ENCODE results near the gene RALGPS1.

The RALGPS1 gene

DNA sequence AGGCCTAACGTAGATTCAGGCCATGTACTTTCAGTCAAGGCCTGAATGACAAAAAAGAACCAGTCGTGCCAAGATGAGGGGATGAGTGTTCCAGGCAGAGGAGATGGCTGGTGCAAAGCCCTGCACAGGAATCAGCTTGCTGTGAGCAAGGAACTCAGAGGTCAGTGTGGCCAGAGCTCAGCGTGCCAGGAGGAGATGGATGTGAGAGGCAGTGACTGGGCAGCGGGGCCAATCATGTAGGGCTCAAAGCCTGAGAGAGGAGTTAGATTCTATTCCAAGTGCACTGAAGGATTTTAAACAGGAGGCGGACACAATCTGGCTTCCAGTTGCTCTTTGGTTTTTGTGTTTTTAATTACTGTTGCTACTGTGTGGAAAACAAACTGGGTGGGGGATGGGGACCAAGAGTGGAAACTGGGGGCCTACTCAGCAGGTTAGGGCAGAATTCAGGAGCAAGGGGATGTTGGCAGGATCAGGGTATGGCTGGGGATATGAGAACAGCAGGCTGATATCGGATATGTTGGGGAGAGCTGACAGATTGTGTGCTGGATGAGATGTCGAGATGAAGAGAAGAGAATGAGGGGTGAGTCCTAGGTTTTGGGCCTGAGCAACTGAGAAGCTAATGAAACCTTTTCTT lies 143.5 kb downstream of the RALGPS1 start:
- no peak for DNase-seq

DNA sequence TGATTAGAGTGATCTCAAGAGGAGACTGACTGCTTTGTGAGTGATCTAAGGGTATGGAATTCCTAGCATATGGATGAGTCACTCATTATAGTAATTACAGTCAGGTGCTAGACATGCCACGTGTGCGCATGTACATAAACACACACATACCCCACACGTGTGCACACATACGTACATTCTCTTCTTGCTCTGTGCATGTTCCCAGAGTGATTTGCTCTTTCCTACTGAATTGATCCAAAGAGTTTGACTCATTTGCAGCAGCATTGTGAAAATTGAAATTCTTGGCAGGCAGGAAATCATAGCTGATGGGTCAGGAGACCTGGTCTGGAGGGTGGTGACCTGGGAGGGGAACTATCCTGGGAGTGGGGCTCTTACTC lies 144.1 kb downstream of the RALGPS1 start:
- DNase-seq, result no peak

DNA sequence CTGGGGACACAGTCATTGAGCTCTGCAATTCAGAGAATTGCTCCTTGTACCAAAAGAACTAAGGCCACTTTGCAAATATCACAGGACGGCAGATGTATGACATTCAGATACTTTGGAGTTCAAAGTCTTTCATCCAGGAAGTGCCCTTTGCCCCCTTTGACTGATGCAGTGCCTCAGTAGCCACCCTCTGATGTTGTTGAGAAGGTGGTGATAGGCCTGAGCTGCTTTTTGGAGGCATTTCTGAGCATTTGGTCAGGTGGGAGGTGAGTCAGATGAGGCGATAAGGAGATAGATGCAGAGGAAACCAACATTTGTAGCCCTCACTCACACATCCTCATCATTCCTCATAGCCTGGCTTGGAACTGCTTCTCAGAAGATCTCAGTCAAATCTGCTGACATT lies 144.4 kb downstream of the RALGPS1 start:
- no peak for DNase-seq

DNA sequence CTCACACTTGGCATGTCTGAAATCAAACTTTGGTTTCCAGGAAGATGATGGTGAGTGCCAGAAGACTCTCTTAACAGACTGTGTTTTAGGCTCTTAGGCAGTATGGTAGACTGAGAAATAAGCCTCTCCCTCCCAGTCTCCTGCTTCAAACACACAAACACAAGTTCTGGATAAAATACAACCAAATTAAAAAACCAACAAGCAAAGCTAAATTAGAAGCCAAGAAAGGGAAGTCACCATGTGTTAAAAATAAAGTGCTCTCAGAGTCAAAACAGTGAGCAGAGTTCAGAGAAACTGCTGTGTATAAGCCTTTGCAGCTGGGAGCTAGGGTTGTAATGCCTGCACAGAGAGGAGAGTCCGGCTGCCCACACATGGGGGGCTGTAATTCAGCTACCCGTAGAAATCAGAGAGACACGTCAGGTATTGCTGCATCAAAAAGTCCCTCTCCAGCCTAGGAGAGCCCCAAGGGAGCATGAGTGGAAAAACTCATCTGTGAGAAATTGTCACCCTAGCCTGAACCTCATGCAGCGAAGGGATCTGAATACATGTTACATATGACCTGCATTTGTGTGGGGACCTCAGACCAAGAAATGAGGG lies 145.3 kb downstream of the RALGPS1 start:
- DNase-seq, result no peak

DNA sequence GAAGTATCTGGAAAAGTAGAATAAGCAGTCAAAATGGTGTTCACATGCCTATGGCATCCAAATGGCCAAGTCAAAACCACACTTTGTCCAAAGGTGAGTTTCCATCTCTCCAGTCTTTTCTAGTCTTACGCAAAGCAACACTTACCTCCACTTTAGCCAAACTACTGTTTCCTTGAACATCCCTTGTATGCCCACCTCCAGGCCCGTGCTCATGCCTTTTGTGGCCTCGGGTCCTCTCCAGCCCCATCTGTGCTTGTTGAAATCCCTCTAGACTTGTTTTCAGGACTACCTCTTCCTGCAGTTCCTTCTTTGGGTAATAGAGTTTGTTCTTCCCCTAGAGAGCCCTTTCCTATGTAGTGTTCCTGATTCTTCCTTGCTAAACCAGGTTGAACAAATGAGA lies 146.8 kb downstream of the RALGPS1 start:
- DNase-seq, result no peak

DNA sequence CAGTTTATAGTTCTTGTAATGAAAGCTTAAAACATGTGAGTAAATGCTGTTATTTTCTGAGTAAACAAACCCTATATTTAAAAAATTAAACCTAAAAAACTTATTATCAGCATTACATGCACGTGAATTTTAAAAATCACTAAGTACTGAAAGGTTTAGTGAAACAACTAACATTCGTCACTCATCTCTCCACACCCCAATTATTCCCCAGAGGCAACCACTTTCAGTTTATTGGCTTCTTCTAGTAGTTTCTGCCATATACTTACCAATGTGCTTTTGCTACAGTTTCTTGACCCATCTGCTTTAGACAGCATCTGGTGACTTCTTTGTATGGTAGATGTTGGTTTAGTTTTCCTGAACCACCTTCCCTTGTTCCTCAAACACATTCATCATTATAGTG lies 149.8 kb downstream of the RALGPS1 start:
- DNase-seq, result no peak

DNA sequence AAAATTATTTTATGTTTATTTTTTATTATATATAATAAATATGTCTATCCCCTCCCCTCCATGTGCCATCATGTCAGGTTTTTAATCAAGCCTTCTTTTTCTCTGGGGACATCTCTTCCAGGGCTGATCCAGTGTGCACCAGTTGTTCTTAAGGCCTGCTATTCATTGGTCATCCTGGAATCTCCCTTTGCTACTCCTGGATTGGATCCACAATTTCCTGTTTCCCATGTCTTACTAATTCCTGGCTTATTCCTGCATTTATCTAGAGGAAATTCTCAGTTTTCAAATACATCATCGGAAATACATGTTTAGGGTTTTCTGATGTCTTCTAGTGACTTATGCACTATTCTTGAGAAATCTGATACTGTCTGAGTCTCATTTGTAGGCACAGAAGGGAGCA lies 151.0 kb downstream of the RALGPS1 start:
- no peak for DNase-seq

DNA sequence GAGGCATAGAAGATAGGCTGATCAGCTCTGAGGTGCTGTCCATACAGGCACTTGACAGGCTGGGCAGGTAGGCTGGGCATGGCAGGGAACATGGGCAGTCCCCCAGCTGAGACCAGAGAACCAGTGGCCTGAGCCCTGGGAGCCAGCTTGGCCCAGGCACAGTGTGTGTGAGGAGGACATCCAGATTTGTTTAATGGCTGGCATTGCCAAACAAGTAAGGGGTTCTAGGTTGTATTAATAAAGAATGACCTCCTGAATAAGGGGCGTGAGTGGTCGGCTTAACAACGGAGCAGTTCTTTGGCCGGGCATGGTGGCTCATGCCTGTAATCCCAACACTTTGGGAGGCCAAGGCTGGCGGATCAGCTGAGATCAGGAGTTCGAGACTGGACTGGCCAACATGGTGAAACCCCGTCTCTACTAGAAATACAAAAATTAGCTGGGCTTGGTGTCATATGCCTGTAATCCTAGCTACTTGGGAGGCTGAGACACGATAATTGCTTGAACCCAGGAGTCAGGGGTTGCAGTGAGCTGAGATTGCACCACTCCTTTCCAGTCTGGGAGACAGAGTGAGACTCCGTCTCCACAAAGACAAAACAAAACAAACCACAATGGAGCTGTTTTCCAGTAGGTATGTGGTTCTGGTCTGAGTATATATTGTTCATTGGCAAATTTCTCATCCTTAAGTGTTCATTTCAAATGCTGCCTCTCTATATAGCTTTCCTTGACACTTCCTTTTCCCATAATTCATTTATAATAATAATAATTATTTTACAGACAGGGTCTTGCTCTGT lies 151.7 kb downstream of the RALGPS1 start:
- DNase-seq, result no peak

DNA sequence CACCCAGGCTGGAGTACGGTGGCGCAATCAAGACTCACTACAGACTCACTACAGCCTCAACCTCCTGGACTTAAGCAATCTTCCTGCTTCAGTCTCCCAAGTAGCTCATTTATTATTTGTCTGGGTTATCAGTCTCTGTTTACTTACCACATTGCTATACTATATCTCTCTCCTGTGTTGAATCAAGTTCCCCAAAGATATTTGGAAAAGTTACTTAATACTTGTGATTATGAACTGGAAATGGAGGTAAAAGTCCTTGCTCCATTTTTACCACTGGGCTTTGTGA lies 152.2 kb downstream of the RALGPS1 start:
- DNase-seq, result no peak

DNA sequence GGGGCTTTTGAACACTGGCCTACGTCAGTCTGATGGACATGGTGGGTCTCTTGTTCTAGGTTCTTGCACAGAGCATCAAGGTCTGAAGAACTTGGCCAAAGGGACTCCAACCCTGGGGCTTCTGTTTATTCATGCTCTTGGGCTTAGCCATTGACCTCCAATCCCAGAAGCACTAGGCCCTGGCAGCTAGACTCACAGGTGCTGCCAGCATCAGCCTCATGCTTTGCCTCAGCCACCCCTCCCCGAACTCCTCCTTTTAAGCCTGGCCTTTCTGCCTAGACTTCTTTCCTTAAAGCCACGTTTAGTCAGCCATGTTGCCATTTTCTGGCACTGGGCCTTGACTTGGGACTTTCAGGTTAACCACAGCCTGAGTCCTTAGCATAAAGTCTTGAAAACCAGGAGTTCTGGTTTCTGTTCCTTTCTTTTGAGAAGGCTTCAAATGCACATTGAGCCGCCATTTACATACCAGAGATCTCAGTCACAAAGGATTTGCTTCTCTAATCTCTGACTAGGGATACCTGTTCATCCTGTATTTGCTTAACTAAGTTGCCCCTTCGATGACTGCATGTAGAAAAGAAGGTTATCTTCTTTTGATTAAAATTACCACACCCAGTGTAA lies 153.1 kb downstream of the RALGPS1 start:
- DNase-seq, result no peak

DNA sequence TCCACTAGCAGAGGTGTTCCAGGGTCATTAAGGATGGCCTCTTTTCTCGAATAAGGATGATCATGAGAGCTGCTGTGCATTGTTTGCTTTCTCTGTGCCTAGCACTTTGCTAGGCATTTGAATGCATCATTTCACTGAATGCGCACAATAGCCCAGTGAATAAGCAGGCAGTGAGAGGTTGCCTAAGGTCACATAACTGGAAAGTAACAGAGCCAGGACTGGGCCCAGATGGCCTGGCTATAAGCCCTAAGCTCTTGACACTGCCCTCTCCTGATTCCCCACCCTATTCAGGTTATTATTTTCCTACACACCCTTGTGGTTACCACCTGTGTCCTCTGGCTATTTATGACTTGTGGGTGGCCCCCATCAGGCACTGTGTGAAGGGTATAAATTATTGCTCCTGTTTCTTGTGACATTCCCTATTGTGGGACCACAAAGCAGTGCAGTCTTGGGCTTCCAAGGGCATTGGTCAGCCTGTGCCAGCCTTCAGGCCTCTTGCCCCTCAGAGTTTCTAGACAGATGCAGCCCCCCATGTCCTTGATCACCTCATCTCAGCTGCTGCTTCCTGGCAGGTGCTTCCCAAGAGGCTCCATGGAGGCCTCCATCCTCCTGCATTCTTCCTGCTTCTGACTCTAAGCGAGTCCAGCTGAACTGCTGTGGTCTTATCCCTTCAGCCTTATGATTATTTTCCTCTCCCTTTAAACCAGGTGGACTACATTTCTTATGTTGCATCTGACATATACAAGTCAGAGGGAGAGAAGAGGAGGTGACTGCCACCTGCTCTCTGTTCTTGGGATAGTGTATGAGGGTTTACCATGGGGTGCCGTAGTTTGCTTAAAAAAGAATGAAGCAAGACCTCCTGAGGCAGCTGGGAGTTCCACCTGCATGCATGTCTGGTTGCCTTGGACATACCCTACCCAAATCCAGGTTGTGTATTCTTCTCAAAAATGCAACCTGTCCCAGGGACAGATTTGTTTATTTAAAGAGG lies 160.3 kb downstream of the RALGPS1 start:
- no peak for DNase-seq

DNA sequence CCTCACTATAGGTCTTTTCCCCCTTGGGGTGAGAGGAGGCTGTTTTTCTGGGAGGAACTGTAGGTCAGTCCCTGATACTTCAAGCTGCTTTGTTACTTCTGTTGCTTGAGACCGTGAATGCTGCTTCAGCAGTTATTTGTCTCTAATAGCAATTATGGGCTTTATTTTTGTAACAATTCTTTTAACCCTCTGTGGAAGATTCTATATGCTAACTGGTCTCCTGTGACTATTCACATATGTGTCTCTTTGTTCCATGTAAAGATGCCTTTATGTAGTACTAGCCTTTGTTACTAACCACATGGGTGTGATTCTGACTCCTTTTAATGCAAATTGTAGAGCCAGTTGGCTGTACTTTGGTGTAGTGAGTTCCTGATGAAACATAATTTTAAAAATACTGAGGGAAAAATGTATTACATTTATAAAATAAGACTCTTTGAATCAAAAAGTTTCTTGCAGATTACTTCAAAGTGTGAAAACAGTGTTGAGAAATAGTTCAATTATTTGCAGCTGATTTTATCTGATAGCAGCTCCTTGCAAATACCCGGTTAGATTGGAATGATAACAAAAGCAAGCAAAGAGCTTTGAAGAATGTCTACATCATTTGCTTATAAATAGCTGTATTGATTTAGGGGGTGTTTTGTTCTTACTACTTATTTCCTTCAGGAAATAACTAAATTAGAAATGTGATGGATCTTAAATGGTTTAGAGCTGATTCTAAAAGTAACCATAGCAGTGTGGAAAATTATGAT lies 161.2 kb downstream of the RALGPS1 start:
- DNase-seq, result no peak

DNA sequence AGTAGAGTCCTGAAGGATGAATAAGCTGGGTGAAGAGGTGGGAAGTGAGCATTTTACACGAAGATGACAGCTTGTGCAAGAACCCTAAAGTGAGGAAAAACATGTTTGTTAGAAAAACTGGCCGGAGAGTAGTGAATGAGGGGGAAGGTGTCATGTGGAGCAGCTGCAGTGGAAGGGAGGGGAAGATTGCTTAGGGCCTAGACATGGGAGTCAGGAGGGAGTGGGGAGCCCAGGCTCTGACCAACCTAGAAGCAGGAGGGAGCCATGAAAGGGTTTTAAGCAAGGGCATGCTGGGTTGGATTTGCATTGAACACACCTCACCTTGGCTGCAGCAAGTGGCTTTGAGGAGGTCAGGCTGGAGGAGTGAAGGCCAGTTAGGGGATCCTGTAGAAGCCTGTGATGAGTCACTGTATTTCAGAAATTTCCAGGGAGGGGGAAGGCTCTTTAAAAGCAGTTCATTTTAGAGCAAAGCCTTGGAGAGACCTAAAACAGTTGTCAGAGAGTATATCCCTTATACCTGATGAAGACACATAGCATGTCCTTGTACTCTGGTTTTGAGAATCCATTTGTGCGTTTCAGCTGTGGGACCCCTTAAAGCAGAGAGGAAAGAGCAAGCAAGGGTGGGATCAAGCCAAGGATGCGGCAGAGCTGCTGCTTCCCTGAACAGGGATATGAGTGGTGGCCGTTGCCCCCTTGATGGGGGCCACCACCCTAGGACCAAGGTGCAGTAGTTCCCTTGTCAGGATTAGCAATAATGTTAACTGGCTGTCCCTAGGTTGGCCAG lies 162.5 kb downstream of the RALGPS1 start:
- DNase-seq, result no peak

DNA sequence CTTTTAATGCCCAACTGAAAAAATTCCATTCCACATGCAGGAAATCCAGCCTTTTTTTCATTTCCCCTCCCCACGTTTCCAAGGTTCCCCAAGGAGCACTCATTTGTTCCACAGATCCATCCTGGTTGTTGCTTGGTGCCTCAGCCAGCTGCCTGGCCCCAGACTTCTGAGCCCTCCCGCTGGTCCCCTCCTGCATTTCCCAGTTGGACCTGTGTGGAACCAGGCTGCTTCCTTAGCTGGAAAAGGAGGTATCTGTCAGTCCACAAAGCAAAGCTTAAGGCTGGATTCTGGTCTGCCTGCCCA lies 163.0 kb downstream of the RALGPS1 start:
- no peak for DNase-seq

DNA sequence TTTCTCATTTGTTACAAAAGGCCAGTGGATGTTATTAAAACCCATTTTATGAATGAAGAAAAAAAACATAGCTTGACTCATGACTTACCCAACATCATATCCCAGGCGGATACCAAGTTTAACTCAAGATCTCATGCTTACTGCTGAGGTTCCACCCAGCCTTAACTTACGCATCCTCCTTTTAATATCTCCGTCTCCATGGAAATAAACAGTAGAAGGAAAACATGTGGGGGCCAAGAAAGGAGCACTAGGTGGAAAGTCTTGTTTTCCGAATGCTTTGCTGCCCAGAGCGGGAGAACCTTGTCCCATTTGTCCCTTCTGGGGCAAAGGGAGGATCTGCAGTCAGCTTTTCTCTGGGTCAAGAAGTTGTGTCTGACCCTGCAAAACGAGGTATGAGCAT lies 163.8 kb downstream of the RALGPS1 start:
- no peak for DNase-seq

DNA sequence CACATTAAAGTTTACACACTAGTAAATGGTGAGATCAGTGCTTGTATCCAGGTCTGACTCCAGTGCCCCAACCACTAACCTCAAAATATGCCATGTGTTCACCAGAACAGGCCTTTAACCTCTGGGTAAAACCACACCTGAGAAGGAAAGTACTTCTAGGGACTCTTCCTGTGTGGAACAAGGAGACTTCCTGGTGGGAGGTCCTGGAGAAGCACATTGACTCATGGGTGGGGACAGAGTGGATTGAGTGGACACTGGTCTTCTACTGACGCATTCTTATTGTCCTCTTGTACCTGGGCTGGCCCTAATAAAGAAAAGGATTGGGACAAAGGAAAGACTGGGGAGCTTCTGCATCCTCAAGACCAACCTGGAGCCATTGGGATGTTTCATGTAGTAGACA lies 164.4 kb downstream of the RALGPS1 start:
- no peak for DNase-seq

DNA sequence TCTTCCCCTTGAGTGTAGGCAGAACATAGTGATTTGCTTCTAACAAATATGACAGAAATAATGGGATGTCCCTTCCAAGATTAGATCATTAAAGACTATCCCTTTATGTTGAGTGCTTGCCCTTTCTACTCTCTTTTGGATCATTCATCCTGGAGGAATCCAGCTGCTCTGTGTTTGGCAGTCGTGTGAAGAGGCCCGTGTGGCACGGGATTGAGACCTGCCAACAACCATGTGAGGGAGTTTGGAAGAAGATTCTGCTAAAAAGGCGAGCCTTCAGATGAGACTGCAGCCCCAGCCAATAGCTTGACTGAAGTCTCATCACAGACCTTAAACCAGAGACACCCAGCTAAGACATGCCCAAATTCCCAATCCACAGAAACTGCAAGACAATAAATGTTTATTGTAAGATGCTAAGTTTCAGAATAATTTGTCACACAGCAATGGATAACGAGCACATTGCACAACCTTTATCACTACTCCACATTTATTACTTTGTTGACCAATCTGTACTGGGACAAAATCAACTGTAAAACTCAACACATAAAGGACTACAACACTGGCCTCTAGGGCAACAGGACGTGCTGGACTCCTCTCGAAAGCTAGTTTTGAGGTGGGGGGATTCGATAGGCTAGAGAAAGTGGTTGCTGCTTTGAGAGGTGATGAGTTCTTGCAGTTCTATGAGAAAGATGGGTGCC lies 165.0 kb downstream of the RALGPS1 start:
- DNase-seq, result no peak

DNA sequence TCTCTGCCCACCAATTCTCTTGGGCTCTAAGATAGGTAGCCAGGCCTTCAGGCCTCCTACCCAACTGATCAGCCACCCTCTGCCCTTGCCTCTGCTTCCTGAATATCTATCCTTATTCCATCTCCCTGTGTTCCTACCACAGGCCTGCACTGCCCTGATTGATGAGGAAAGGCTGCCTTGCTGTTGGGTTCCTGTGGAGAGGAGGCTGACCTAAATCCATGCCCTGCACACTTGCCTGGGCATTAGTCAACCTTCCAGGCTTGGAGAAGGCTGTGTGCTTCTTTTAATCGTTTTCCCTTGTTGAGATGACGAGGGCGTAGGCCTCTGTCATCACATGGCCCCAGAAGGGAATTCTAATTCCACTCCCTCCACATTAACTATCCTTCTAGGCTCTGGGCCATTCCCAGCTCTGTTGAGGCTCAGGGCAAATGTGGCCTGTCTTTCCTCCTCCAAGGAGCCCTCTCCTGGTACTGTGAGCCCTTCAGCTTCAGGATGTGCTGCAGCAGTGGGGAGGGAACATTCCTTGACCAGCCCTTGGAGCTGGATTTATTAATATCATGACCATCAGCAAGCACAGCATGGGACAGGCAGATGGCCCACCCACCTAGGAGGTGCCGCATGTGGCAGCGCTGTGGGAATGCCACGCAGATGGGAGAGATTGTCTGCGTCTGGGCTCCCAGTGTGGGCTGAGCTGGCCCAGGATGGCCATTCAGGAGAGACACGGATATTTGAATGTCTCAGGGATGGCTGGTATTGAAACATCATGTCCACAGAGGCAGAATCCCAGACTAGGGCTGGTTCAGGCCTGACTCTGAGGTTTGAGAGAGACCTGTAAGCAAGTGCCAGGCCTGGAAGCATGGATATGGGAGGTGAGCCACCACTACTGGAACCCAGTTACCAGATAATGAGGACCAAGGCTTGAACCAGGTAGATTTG lies 166.9 kb downstream of the RALGPS1 start:
- no peak for DNase-seq

DNA sequence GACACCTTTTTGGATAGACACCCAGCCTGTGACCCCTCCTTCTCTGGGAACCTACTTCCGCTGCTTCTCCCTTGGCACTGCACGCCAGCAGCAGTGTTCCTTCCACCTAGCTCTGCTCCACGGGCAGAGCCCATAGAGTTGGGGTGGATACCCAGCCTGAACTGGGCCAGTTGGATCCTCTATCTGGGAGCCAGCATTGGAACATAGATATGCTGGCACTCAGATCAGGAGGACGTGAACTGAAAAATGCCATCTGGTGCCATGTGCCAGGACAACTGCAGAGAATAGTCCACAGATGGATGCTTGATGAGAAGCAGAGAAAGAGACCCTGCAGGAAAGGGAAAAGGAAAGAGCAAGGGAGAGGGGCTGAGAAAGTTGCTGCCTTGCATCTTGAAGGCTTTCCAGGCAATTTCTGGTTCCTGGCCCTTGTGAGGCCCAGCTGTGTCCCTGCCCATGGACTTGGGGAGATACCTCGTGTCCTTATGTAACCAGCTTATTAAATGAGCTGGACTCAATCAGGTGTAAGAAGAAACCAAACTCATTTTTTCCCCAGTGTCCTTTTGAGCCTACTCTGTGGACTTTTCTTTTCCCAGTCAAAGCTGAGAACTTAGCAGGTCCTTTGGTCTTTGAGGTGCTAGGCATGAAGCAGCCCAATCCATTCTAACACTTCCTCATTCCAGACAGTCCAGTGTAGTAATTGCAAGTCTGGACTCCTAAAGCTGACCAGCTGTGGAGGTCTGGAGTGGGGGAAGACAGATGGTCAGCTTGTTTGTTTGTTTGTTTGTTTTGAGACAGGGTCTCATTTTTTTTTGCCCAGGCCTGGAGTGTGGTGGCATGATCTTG lies 168.8 kb downstream of the RALGPS1 start:
- no peak for DNase-seq
